IMR-90 (cell line): ENCODE results near the gene PCYT1B. TPM values are rescaled to one million over a fixed set of nuclear protein-coding genes. Genes with fewer than 3 reads are reported as not detected.

Experiments used
- ATAC-seq: fragments of 200-7000 bp; cut with Tn5 transposase; 2 replicates; pipeline ENCODE4 v1.9.1; 2020; ENCODE audit warnings: low read depth, mild to moderate bottlenecking, moderate library complexity
- BruUV-seq: library from RNA; stranded (reverse); fragments of 400-500 nt; replicated peaks from 2 replicates; lab custom pipeline; 2021; lab: Mats Ljungman, UMichigan
- CTCF ChIA-PET: fragments of 300-600 bp; formaldehyde crosslinking; extraction: SDS; loops from one replicate; lab custom pipeline; 2021; ENCODE audit warnings: antibody characterized with exemption; lab: Yijun Ruan, JAX
- POLR2A ChIA-PET: fragments of 300-600 bp; sonication (Branson Sonifier 250); formaldehyde crosslinking; loops from one replicate; lab custom pipeline; 2022; ENCODE audit warnings: antibody characterized with exemption; ENCODE audit not compliant: unreplicated experiment; lab: Charles Lee
- DNase-seq: peaks from one replicate; pipeline ENCODE4 v3.0.0; 2013
- H2AFZ ChIP-seq: replicated peaks from 2 replicates; pipeline ENCODE3; 2013; ENCODE audit warnings: low read length, mild to moderate bottlenecking; ENCODE audit not compliant: poor library complexity
- H2AK5ac ChIP-seq: 2 replicates; pipeline ENCODE4 v1.6.1; 2013; ENCODE audit warnings: low read depth, low read length, inconsistent platforms
- H2AK9ac ChIP-seq: replicated peaks from 2 replicates; pipeline ENCODE3; 2013; ENCODE audit warnings: mild to moderate bottlenecking, low read depth, low read length, moderate library complexity; ENCODE audit not compliant: poor library complexity
- H2BK120ac ChIP-seq: 2 replicates; pipeline ENCODE4 v1.6.1; 2013; ENCODE audit warnings: low read depth, low read length, inconsistent platforms
- H2BK15ac ChIP-seq: 3 replicates; pipeline ENCODE4 v1.6.1; 2013; ENCODE audit warnings: low read depth, low read length, inconsistent platforms
- H2BK20ac ChIP-seq: 2 replicates; pipeline ENCODE4 v1.6.1; 2013; ENCODE audit warnings: low read depth, mild to moderate bottlenecking, inconsistent platforms, low read length, moderate library complexity
- H2BK5ac ChIP-seq: 2 replicates; pipeline ENCODE4 v1.6.1; 2013; ENCODE audit warnings: mild to moderate bottlenecking, low read depth, low read length, inconsistent platforms; ENCODE audit not compliant: poor library complexity, severe bottlenecking
- H3K14ac ChIP-seq: replicated peaks from 2 replicates; pipeline ENCODE4 v1.6.1; 2013; ENCODE audit warnings: low read depth, low read length, inconsistent platforms
- H3K18ac ChIP-seq: 2 replicates; pipeline ENCODE4 v1.6.1; 2013; ENCODE audit warnings: low read depth, low read length, control low read depth
- H3K23ac ChIP-seq: 2 replicates; pipeline ENCODE4 v1.6.1; 2013; ENCODE audit warnings: low read depth, low read length, inconsistent platforms
- H3K27ac ChIP-seq: 2 replicates; pipeline ENCODE4 v1.5.1; 2013; ENCODE audit warnings: mild to moderate bottlenecking, control low read depth, low read length; ENCODE audit not compliant: insufficient read depth
- H3K27me3 ChIP-seq: 2 replicates; pipeline ENCODE4 v1.6.1; 2013; ENCODE audit warnings: low read length; ENCODE audit not compliant: control insufficient read depth, insufficient read depth
- H3K36me3 ChIP-seq: 2 replicates; pipeline ENCODE4 v1.6.1; 2013; ENCODE audit warnings: low read length, mixed read lengths; ENCODE audit not compliant: control insufficient read depth, insufficient read depth
- H3K4ac ChIP-seq: 2 replicates; pipeline ENCODE4 v1.6.1; 2013; ENCODE audit warnings: low read depth, low read length, inconsistent platforms
- H3K4me1 ChIP-seq: 2 replicates; pipeline ENCODE4 v1.6.1; 2013; ENCODE audit warnings: low read length, mixed read lengths; ENCODE audit not compliant: control insufficient read depth, insufficient read depth
- H3K4me2 ChIP-seq: 2 replicates; pipeline ENCODE4 v1.6.1; 2013; ENCODE audit warnings: low read depth, mild to moderate bottlenecking, control low read depth, low read length, moderate library complexity
- H3K4me3 ChIP-seq: 2 replicates; pipeline ENCODE4 v1.5.1; 2013; ENCODE audit warnings: low read depth, mild to moderate bottlenecking, control low read depth, low read length, moderate library complexity; ENCODE audit not compliant: insufficient read depth
- H3K56ac ChIP-seq: 2 replicates; pipeline ENCODE4 v1.6.1; 2013; ENCODE audit warnings: low read length, inconsistent platforms; ENCODE audit not compliant: insufficient read depth; ENCODE audit errors: extremely low read depth
- H3K79me1 ChIP-seq, 2 experiments: 2 replicates each; pipeline ENCODE4 v1.6.1; 2013; ENCODE audit warnings: low read length in 2 of 2, inconsistent platforms in 1 of 2, low read depth in 1 of 2
- H3K9ac ChIP-seq: 2 replicates; pipeline ENCODE4 v1.6.1; 2013; ENCODE audit warnings: low read depth, low read length, control low read depth
- H3K9me1 ChIP-seq: 2 replicates; pipeline ENCODE4 v1.6.1; 2013; ENCODE audit warnings: low read length, inconsistent platforms; ENCODE audit not compliant: insufficient read depth
- H3K9me3 ChIP-seq: 2 replicates; pipeline ENCODE4 v1.6.1; 2013; ENCODE audit warnings: low read length; ENCODE audit not compliant: control insufficient read depth, insufficient read depth
- H4K20me1 ChIP-seq: 2 replicates; pipeline ENCODE4 v1.6.1; 2013; ENCODE audit warnings: low read length, inconsistent platforms; ENCODE audit not compliant: insufficient read depth
- H4K5ac ChIP-seq: 2 replicates; pipeline ENCODE4 v1.6.1; 2013; ENCODE audit warnings: mild to moderate bottlenecking, low read depth, low read length, control low read depth
- H4K8ac ChIP-seq, 2 experiments: 2 replicates each; pipeline ENCODE4 v1.6.1; 2013; ENCODE audit warnings: low read depth in 2 of 2, low read length in 2 of 2, control low read depth in 1 of 2, inconsistent platforms in 1 of 2
- H4K91ac ChIP-seq: 2 replicates; pipeline ENCODE4 v1.6.1; 2013; ENCODE audit warnings: low read depth, low read length, inconsistent platforms; ENCODE audit not compliant: insufficient read depth
- BHLHE40 ChIP-seq: fragments of 150-350 bp; IDR thresholded peaks from 2 replicates; pipeline ENCODE4 v1.6.1; 2016; ENCODE audit warnings: mild to moderate bottlenecking, low read depth, low read length
- CEBPB ChIP-seq: IDR thresholded peaks from 2 replicates; pipeline ENCODE4 v1.6.1; 2012; ENCODE audit warnings: low read depth, low read length, improper control_type of control experiment
- MAFK ChIP-seq: IDR thresholded peaks from 2 replicates; pipeline ENCODE4 v1.6.1; 2012; ENCODE audit warnings: low read depth, low read length, improper control_type of control experiment
- MAZ ChIP-seq: IDR thresholded peaks from 2 replicates; pipeline ENCODE4 v1.6.1; 2012; ENCODE audit warnings: low read depth, mild to moderate bottlenecking, low read length, improper control_type of control experiment, moderate library complexity, borderline replicate concordance
- NFE2L2 ChIP-seq: fragments of 150-350 bp; IDR thresholded peaks from 2 replicates; pipeline ENCODE4 v1.6.1; 2016; ENCODE audit warnings: low read depth, mild to moderate bottlenecking, low read length
- RFX5 ChIP-seq: IDR thresholded peaks from 2 replicates; pipeline ENCODE4 v1.8.0; 2012; ENCODE audit warnings: low read depth, mild to moderate bottlenecking, low read length, moderate library complexity
- WGBS, 2 experiments: methylation state at CpG; one replicate each; pipeline versions ENCODE4 v1.1.5 to v1.1.7; 2013; ENCODE audit warnings: missing lambda C conversion rate in 2 of 2; ENCODE audit not compliant: insufficient read length in 1 of 2; ENCODE audit errors: extremely low coverage in 2 of 2; 5-methylcytosine and 5-hydroxymethylcytosine counted together
- dilution Hi-C: fragments of 300-500 bp; cut with HindIII; formaldehyde crosslinking; loops from one replicate; pipeline ENCODE4 v1.14.3; 2018; ENCODE audit warnings: low sequenced_read_pairs; ENCODE audit not compliant: unreplicated experiment
- in situ Hi-C: fragments of 300-500 bp; cut with MboI; formaldehyde crosslinking; loops from 3 replicates; pipeline ENCODE4 v1.14.3; 2019; ENCODE audit warnings: low sequenced_read_pairs, inconsistent platforms, mixed read lengths
- intact Hi-C: fragments of 100-400 bp; cut with micrococcal nuclease; formaldehyde crosslinking; loops from 2 replicates; pipeline ENCODE4 v1.10.0; 2022
- polyA plus RNA-seq, 3 experiments: library from polyadenylated mRNA; depleted of rRNA; stranded (reverse); fragments of >200 nt; gene quantifications; 2 replicates each; pipeline ENCODE4 v1.2.3, GENCODE V29; 2012; ENCODE audit warnings: low replicate concordance in 1 of 3
- total RNA-seq: library from RNA; depleted of rRNA; stranded (reverse); fragments of >200 nt; gene quantifications from 2 replicates; pipeline ENCODE4 v1.2.3, GENCODE V29; 2012
- TF ChIP-seq, protein P1 (sequence below): fragments of 150-350 bp; IDR thresholded peaks from 2 replicates; pipeline ENCODE4 v1.6.1; 2016; ENCODE audit warnings: low read depth, mild to moderate bottlenecking, low read length, moderate library complexity, borderline replicate concordance

The PCYT1B gene
- total and polyA plus RNA-seq, 2 of the 4 experiments (the other 2 are of a cell fraction) = under 0.01 to 0.09 TPM

DNA sequence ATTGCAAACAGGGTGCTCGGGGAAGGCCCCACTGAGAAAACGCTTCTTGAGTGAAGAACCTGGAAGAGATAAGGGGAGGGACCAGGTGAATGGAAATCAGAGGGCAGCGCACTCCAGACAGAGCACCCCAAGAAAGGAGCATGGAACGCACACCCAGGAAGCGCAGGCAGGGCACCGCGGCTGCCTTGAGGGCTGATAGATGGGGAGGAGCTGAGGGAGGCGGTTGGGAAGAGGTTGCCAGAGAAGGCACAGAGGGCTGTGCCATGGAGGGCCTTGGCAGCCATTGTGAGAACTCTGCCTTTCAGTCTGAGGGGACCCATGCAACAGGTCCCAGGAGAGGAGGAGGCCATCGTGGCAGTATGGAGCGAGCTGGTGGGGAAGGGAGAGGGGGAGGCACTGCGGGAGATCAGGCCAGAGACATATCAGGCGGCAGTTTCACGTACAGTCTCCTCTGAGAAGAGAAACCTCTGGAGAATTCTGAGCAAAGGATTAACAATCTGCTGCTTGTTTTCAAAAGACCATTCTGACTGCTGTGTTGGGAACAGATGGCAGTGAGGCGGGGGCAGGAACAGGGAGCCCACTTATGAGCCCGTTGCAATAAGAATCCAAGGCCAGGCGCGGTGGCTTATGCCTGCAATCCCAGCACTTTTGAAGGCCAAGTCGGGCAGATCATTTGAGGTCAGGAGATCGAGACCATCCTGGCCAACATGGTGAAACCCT lies 83.7 kb downstream of the PCYT1B start:
- POLR2A ChIA-PET = no interaction called here
- TF ChIP-seq MAFK = no peak
- TF ChIP-seq RFX5 = no peak
- no peak for TF ChIP-seq MAZ
- no peak for TF ChIP-seq CEBPB
- TF ChIP-seq BHLHE40 = no peak
- no peak for TF ChIP-seq NFE2L2
- TF ChIP-seq, protein P1, sequence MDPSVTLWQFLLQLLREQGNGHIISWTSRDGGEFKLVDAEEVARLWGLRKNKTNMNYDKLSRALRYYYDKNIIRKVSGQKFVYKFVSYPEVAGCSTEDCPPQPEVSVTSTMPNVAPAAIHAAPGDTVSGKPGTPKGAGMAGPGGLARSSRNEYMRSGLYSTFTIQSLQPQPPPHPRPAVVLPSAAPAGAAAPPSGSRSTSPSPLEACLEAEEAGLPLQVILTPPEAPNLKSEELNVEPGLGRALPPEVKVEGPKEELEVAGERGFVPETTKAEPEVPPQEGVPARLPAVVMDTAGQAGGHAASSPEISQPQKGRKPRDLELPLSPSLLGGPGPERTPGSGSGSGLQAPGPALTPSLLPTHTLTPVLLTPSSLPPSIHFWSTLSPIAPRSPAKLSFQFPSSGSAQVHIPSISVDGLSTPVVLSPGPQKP = no peak
- no peak overlapping the region for H3K23ac ChIP-seq
- H3K9ac ChIP-seq = no peak overlapping the region
- H3K4me3 ChIP-seq = no peak overlapping the region
- intact Hi-C loops = no loop called here
- H3K27me3 ChIP-seq = peaks cover 6% of the 10 kb centered on the region
- no peaks in the 10 kb centered on the region for H3K36me3 ChIP-seq
- H2AK5ac ChIP-seq = no peak overlapping the region
- no peak overlapping the region for H3K27ac ChIP-seq
- H4K5ac ChIP-seq = no peak overlapping the region
- no peak overlapping the region for H2BK15ac ChIP-seq
- CTCF ChIA-PET = no interaction called here
- no peaks in the 10 kb centered on the region for H3K79me1 ChIP-seq
- H2AFZ ChIP-seq = no peak overlapping the region
- no TSS peak for BruUV-seq
- H3K4me2 ChIP-seq = no peak overlapping the region
- H4K91ac ChIP-seq = no peak overlapping the region
- H3K4me1 ChIP-seq = no peaks in the 10 kb centered on the region
- no peak overlapping the region for H3K4ac ChIP-seq
- no peak for ATAC-seq
- no peak overlapping the region for H2BK20ac ChIP-seq
- in situ Hi-C loops = no loop called here
- no peak overlapping the region for H3K14ac ChIP-seq
- H4K8ac ChIP-seq = no peak overlapping the region
- no peaks in the 10 kb centered on the region for H4K20me1 ChIP-seq
- H3K18ac ChIP-seq = no peak overlapping the region
- no peak overlapping the region for H2BK5ac ChIP-seq
- no peak overlapping the region for H2AK9ac ChIP-seq
- no peak overlapping the region for H3K56ac ChIP-seq
- no peaks in the 10 kb centered on the region for H3K9me3 ChIP-seq
- dilution Hi-C loops = no loop called here
- 76% methylated on average over 11 of the region's 19 CpGs; no CpG with 5 or more reads in 1 of the 2 experiments for WGBS, 2 experiments
- H2BK120ac ChIP-seq = no peak overlapping the region
- no peak for DNase-seq
- H3K9me1 ChIP-seq = no peaks in the 10 kb centered on the region
